Fibroblast of the conjunctiva (primary cell): Measurements from ENCODE around the gene PCDH9.
A peak's percentile ranks its signal among the peaks of the same experiment; 100 is the strongest.

Experiments used
- DNase-seq: peaks from one replicate; pipeline ENCODE4 v3.0.0-alpha.2; 2010; ENCODE audit warnings: low read depth

The PCDH9 gene

GRCh38 chr13:66528944-66529576, 701.1 kb downstream of the PCDH9 start:
- no peak for DNase-seq

- DNase-seq: no peak
These were observed 702.0 kb downstream of the PCDH9 start for GRCh38 chr13:66528180-66528579.

GRCh38 chr13:66520511-66521355, 709.4 kb downstream of the PCDH9 start:
- DNase-seq: no peak

GRCh38 chr13:66519259-66519658, 710.9 kb downstream of the PCDH9 start:
- no peak for DNase-seq

GRCh38 chr13:66518068-66518467, 712.1 kb downstream of the PCDH9 start:
- DNase-seq: no peak

- peak; percentile 16 for DNase-seq
These were observed 716.4 kb downstream of the PCDH9 start for GRCh38 chr13:66513728-66514127.

- no peak for DNase-seq
These were observed 721.0 kb downstream of the PCDH9 start for GRCh38 chr13:66509175-66509574.

GRCh38 chr13:66508153-66508909, 721.8 kb downstream of the PCDH9 start:
- DNase-seq: no peak

DNA sequence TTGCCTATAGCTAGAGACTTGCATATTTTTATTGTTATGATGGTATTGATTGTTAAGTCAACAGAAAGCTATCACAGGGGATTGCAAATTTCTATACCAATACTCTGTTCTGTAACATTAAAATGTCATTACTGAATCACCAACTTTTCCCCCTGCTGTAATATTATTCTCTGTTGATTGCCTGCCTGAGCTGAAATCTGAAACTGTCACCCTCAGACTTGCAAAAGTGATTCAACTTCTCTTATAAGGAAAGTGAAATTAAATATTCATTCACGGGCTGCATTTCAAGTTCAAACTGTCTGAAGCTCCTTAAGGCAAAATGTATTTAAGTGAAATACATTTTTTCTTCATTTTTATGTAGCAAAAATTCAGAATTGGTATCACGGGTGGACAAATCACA, 723.2 kb downstream of the PCDH9 start:
- no peak for DNase-seq

DNA sequence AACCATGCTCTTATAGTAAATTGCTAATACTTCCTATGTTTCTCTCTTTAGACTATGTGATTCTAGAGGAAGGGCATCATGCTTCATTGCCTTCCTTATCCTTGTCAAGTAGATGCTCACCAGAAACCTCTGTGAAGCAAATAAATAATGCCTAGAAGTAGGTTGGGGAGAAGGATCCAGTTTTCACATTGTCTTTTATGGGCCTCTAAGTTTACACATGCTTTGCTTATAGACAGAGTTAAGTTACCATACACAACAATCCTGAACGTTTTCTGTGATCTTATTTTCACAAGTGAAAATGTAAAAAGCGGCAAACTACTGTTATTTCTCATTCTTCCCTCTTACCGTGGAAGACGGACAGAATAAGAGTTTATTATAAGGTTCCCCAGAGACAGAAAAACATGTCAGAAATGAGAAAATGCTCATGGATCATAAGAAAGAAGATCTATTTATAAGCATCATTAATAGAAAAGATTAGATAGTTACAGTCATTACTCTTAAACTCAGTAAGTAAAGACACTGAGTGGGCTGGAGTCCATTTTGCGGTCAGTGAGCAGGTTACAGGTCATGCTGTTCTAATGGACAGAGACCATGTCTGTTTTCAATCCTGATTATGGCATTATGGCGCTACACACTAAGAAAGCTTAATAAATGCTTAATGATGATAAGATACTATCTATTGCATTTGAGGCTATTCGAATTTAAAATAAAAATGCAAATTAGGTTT, 723.9 kb downstream of the PCDH9 start:
- DNase-seq: no peak

DNA sequence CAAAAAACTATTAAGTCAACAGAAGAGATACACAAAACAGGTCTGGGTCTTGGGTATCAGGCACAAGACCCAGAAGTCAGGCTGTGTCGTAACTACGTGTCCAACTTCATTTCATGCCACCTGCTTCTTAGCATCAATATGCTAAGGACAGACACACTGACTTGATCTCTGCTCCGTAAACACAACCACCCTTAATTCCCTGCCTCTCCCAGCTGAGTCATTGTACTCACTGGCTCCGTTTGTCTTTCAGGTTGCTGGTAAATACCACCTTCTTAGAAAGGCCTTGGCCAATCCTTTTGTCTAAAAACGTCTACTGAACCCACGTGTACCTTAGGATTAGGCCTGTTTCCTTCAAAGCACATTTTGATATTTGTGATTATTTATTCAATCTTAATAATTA, 726.2 kb downstream of the PCDH9 start:
- DNase-seq: no peak

DNA sequence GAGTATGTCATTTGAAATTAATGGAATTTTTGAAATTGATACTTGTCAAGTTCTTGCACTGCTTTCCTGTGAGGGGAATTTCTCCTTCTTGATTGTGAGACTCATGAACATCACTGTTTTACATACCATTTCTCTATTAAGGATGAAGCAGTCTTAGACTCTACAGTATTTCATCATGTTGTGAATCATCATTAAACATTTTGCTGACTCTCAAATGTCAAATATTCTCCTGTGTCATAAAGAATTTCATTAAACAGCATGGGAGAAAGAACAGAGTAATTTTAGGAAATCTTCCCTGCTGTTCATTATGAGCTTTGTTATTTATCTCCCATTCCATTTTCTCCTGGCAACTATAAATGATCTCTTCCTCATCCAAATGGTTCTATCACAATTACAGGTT, 729.0 kb downstream of the PCDH9 start:
- DNase-seq: peak; percentile 62

- no peak for DNase-seq
These were observed 737.7 kb downstream of the PCDH9 start for GRCh38 chr13:66492479-66492878.

DNA sequence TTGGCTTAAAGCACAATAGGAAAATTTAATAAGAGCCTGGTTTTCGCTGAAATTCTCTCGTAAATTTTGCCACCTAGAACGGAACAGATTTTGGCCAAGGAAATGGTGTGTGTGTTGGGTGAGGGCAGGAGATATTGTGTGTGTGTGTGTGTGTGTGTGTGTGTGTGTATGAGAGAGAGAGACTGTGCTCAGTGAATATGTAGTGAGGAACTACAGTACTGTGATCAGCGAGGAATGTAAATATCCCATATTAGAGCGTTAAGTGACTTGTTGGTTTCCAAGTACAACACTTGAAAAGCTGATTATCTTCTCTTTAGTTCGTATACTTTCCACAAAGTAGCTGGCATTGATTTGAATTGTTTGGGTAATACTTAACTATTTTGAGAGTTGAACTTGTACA, 738.9 kb downstream of the PCDH9 start:
- DNase-seq: no peak

GRCh38 chr13:66489586-66489985, 740.5 kb downstream of the PCDH9 start:
- DNase-seq: no peak

GRCh38 chr13:66489172-66489571, 741.0 kb downstream of the PCDH9 start:
- no peak for DNase-seq

- no peak for DNase-seq
These were observed 746.4 kb downstream of the PCDH9 start for GRCh38 chr13:66483712-66484111.

DNA sequence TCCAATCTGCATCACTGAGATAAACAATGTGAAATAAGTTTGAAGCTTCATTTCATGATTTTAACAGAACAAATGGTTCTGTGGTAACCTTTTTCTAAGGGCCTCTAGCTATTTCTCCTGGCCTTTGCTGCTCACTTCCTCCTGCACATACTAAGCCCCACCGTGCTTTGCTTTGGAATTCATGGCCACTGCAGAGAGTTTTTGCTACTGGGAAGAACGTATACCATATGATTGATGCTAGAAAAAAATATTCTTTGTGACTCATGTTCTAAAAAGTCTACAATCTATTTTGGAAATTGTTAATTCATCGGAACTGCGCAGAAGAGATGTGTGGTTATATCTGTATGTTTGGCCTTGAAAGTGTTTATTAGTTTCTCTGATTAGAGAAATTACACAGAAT, 747.3 kb downstream of the PCDH9 start:
- no peak for DNase-seq

DNA sequence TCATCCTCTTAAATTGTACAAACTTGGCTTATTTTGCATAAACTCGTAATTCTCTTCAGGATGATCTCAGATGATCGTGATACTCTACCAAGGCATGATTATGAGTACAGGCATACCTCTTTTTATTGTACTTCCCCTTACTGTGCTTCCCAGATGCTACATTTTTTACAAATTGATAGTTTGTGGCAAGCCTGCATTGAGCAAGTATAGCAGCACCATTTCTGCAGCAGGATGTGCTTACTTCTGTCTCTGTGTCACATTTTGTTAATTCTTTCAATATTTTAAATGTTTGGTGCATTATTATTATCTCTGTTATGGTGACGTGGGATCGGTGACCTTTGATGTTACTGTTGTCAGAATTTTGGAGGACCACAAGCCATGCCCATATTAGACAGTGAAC, 752.3 kb downstream of the PCDH9 start:
- no peak for DNase-seq

DNA sequence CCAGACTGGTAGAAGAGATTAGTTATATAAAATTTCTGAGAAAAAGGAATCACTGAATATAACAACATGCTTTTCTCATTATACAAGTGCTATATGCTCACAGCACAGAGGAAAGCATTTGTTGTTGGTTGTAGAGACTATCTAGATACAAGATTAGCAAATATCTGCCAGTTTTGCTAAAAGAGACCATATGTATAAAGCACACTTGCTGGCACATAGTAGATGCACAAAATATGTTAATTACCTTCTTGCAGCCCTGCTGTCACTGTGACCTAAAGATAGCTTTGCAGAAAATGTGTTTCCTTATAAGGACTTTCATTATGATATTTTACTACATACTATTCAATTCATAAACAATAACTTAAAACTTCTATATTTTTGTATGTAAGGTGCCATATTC, 755.1 kb downstream of the PCDH9 start:
- DNase-seq: no peak

- DNase-seq: no peak
These were observed 760.4 kb downstream of the PCDH9 start for GRCh38 chr13:66469745-66470144.

- DNase-seq: no peak
These were observed 761.5 kb downstream of the PCDH9 start for GRCh38 chr13:66468656-66469055.
